ENCODE measurements around the gene PANX3. TPM values are rescaled to one million over a fixed set of nuclear protein-coding genes. Genes with fewer than 3 reads are reported as not detected.

Gene PANX3
- total and polyA plus RNA-seq, 2 of the 4 experiments (the other 2 are of a cell fraction), result not detected

- dilution Hi-C loops (cut with HindIII; ENCODE audit: low sequenced_read_pairs, unreplicated experiment), result no loop called here
- H3K27me3 ChIP-seq (ENCODE audit: control insufficient read depth, insufficient read depth, low read length), result peaks cover 6% of the 10 kb centered on the region; the same call in 1 of the 2 replicates
- H2AFZ ChIP-seq (replicated peaks; ENCODE audit: low read length, poor library complexity), result no peak overlapping the region
- no peak overlapping the region for H3K23ac ChIP-seq (ENCODE audit: low read depth, low read length)
- no peaks in the 10 kb centered on the region for H3K79me1 ChIP-seq (ENCODE audit: low read depth in 1 of 2, low read length in 2 of 2)
- H4K91ac ChIP-seq (ENCODE audit: insufficient read depth, low read depth, low read length), result no peak overlapping the region
- intact Hi-C loops (cut with micrococcal nuclease), result no loop called here
- no peaks in the 10 kb centered on the region for H4K20me1 ChIP-seq (ENCODE audit: insufficient read depth, low read length)
- no peak overlapping the region for H2BK15ac ChIP-seq (ENCODE audit: low read depth, low read length)
- no peak overlapping the region for H3K56ac ChIP-seq (ENCODE audit: extremely low read depth, insufficient read depth, low read length)
- H2AK5ac ChIP-seq (ENCODE audit: low read depth, low read length), result no peak overlapping the region
- no peak for TF ChIP-seq MAZ (IDR thresholded peaks at IDR 0.05; ENCODE audit: borderline replicate concordance, low read depth, low read length)
- no peak for TF ChIP-seq BHLHE40 (IDR thresholded peaks at IDR 0.05; ENCODE audit: low read depth, low read length)
- no peak for TF ChIP-seq CEBPB (IDR thresholded peaks at IDR 0.05; ENCODE audit: low read depth, low read length)
- no peak for TF ChIP-seq MAFK (IDR thresholded peaks at IDR 0.05; ENCODE audit: low read depth, low read length)
- TF ChIP-seq RAD21 (IDR thresholded peaks at IDR 0.05; ENCODE audit: low read length), result no peak
- TF ChIP-seq POLR2A (IDR thresholded peaks at IDR 0.05; ENCODE audit: low read depth, low read length), result no peak
- no peak for TF ChIP-seq RFX5 (IDR thresholded peaks at IDR 0.05; ENCODE audit: low read depth, low read length)
- TF ChIP-seq, protein P1, sequence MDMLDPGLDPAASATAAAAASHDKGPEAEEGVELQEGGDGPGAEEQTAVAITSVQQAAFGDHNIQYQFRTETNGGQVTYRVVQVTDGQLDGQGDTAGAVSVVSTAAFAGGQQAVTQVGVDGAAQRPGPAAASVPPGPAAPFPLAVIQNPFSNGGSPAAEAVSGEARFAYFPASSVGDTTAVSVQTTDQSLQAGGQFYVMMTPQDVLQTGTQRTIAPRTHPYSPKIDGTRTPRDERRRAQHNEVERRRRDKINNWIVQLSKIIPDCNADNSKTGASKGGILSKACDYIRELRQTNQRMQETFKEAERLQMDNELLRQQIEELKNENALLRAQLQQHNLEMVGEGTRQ (IDR thresholded peaks at IDR 0.05; ENCODE audit: low read depth, low read length), result no peak
- no peak for TF ChIP-seq RCOR1 (IDR thresholded peaks at IDR 0.05; ENCODE audit: insufficient replicate concordance, low read length)
- TF ChIP-seq MXI1 (IDR thresholded peaks at IDR 0.05; ENCODE audit: borderline replicate concordance, low read depth, low read length), result no peak
- TF ChIP-seq, protein P2, sequence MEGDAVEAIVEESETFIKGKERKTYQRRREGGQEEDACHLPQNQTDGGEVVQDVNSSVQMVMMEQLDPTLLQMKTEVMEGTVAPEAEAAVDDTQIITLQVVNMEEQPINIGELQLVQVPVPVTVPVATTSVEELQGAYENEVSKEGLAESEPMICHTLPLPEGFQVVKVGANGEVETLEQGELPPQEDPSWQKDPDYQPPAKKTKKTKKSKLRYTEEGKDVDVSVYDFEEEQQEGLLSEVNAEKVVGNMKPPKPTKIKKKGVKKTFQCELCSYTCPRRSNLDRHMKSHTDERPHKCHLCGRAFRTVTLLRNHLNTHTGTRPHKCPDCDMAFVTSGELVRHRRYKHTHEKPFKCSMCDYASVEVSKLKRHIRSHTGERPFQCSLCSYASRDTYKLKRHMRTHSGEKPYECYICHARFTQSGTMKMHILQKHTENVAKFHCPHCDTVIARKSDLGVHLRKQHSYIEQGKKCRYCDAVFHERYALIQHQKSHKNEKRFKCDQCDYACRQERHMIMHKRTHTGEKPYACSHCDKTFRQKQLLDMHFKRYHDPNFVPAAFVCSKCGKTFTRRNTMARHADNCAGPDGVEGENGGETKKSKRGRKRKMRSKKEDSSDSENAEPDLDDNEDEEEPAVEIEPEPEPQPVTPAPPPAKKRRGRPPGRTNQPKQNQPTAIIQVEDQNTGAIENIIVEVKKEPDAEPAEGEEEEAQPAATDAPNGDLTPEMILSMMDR (conservative IDR thresholded peaks at IDR 0.05; ENCODE audit: low read depth, low read length), result no peak
- no peak for TF ChIP-seq FOS (IDR thresholded peaks at IDR 0.05; ENCODE audit: low read depth, low read length)
- TF ChIP-seq SMC3 (IDR thresholded peaks at IDR 0.05; ENCODE audit: low read depth, low read length), result no peak
- no peak for TF ChIP-seq CHD1 (IDR thresholded peaks at IDR 0.05; ENCODE audit: low read depth, low read length)
- TF ChIP-seq, protein P3, sequence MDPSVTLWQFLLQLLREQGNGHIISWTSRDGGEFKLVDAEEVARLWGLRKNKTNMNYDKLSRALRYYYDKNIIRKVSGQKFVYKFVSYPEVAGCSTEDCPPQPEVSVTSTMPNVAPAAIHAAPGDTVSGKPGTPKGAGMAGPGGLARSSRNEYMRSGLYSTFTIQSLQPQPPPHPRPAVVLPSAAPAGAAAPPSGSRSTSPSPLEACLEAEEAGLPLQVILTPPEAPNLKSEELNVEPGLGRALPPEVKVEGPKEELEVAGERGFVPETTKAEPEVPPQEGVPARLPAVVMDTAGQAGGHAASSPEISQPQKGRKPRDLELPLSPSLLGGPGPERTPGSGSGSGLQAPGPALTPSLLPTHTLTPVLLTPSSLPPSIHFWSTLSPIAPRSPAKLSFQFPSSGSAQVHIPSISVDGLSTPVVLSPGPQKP (IDR thresholded peaks at IDR 0.05; ENCODE audit: borderline replicate concordance, low read depth, low read length), result no peak
- TF ChIP-seq NFE2L2 (IDR thresholded peaks at IDR 0.05; ENCODE audit: low read depth, low read length), result no peak
- ATAC-seq (ENCODE audit: low read depth), result no peak
- H2AK9ac ChIP-seq (replicated peaks; ENCODE audit: low read depth, low read length, poor library complexity), result no peak overlapping the region
- CTCF ChIA-PET, result interaction anchor here (1.4 kb wide), 1 partner anchor 10 kb away, joined by 3 read pairs; no protein-coding TSS in a partner anchor
- no peak overlapping the region for H2BK5ac ChIP-seq (ENCODE audit: low read depth, low read length, poor library complexity, severe bottlenecking)
- H2BK120ac ChIP-seq (ENCODE audit: low read depth, low read length), result no peak overlapping the region
- H4K8ac ChIP-seq (ENCODE audit: low read depth in 2 of 2, low read length in 2 of 2), result no peak overlapping the region
- no TSS peak for BruUV-seq (replicated peaks)
- no peak overlapping the region for H3K18ac ChIP-seq (ENCODE audit: low read depth, low read length)
- no peak overlapping the region for H3K4me3 ChIP-seq (ENCODE audit: insufficient read depth, low read depth, low read length)
- no peaks in the 10 kb centered on the region for H3K9me3 ChIP-seq (ENCODE audit: control insufficient read depth, insufficient read depth, low read length)
- H3K14ac ChIP-seq (replicated peaks; ENCODE audit: low read depth, low read length), result no peak overlapping the region
- DNase-seq, result no peak
- H3K9ac ChIP-seq (ENCODE audit: low read depth, low read length), result no peak overlapping the region
- H3K27ac ChIP-seq (ENCODE audit: insufficient read depth, low read length), result no peak overlapping the region
- H3K9me1 ChIP-seq (ENCODE audit: insufficient read depth, low read length), result no peaks in the 10 kb centered on the region
- H2BK20ac ChIP-seq (ENCODE audit: low read depth, low read length), result no peak overlapping the region
- POLR2A ChIA-PET (ENCODE audit: unreplicated experiment), result no interaction called here
- WGBS, 2 experiments (ENCODE audit: extremely low coverage in 2 of 2, insufficient read length in 1 of 2), result no CpG with 5 or more reads among the region's 3 CpGs
- in situ Hi-C loops (cut with MboI; ENCODE audit: low sequenced_read_pairs), result loop anchor here (25.0 kb wide), 1 partner anchor 533 kb away; no protein-coding TSS in a partner anchor
- no peak overlapping the region for H3K4ac ChIP-seq (ENCODE audit: low read depth, low read length)
- no peaks in the 10 kb centered on the region for H3K36me3 ChIP-seq (ENCODE audit: control insufficient read depth, insufficient read depth, low read length)
- H4K5ac ChIP-seq (ENCODE audit: low read depth, low read length), result no peak overlapping the region
- H3K4me2 ChIP-seq (ENCODE audit: low read depth, low read length), result no peak overlapping the region
- no peaks in the 10 kb centered on the region for H3K4me1 ChIP-seq (ENCODE audit: control insufficient read depth, insufficient read depth, low read length)
Observed at GRCh38 chr11:124595302-124595701, 15.9 kb upstream of the PANX3 start.
